ENCODE measurements around the gene RBP4.

Gene RBP4

DNA sequence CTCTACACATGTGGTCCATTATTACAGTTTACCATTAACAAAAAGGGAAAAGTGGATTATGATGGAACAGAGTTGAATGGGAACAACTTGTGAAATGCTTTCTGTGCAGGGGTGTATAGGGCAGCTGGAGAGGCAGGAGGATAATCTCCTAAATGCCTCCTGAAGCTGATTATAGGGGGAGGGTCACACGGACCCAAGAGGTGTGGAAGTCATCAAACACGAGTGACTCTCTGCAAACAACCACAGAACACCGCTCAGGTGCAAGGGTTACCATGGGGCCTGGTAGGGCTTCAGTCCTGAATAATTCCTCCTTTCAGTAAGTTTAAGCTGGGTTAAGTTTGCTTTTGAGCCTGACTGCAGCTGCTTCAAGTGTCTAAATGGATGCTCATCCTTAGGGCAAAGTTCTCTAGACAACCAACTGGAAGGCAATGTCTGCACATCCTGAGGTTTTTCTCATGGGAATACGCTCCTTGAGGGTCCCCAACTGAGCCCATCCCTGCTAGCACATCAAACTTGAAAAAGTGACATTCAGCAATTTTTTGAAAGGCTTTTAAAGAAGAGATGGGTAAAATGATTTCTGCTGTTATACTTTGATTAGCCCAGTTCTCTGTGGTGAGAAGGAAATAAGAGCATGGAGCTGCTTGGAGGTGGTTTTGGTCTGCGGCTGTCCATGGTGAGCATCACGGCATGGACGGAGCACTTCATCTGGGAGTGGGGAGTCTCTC is 13.2 kb upstream of the RBP4 start:
- DNase-seq (ENCODE audit: insufficient read length, low spot score) (no peak), FAIRE-seq (no peak)
- no peak for TF ChIP-seq TAF1 (IDR thresholded peaks at IDR 0.05; ENCODE audit: low read depth, low read length)
- no peak for TF ChIP-seq PAX5 (IDR thresholded peaks at IDR 0.05; ENCODE audit: insufficient read depth, low read length, severe bottlenecking)
- no peak for TF ChIP-seq POU2F2 (IDR thresholded peaks at IDR 0.05; ENCODE audit: low read depth, low read length)
- TF ChIP-seq SPI1 (IDR thresholded peaks at IDR 0.05; ENCODE audit: low read depth, low read length) = no peak
- no peak for TF ChIP-seq POLR2AphosphoS5 (IDR thresholded peaks at IDR 0.05; ENCODE audit: low read depth, low read length)
- no peak for TF ChIP-seq POLR2A (IDR thresholded peaks at IDR 0.05; ENCODE audit: low read depth, low read length)

DNA sequence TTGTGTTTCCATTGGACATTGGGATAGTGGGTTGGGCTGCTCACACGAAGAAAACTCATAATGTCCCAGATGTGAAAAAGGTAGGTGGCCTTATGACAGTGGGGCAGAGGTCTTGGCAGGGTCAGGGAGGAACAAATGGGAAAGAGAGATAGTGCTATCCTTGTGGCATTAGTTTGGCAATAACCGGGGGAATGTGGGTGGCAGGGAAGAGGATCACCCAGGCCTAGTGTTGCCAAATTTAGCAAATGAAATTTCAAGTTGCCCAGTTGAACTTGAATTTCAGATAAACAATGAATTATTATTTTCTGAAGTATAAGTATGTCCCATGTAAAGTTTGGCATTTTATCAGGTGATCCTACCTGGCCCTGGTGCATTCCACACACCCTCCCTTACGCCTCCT is 12.1 kb upstream of the RBP4 start:
- no peak for TF ChIP-seq POLR2A (IDR thresholded peaks at IDR 0.05; ENCODE audit: low read depth, low read length)
- no peak for TF ChIP-seq PAX5 (IDR thresholded peaks at IDR 0.05; ENCODE audit: insufficient read depth, low read length, severe bottlenecking)
- TF ChIP-seq POLR2AphosphoS5 (IDR thresholded peaks at IDR 0.05; ENCODE audit: low read depth, low read length) = no peak
- no peak for TF ChIP-seq SPI1 (IDR thresholded peaks at IDR 0.05; ENCODE audit: low read depth, low read length)
- TF ChIP-seq TAF1 (IDR thresholded peaks at IDR 0.05; ENCODE audit: low read depth, low read length) = no peak
- TF ChIP-seq POU2F2 (IDR thresholded peaks at IDR 0.05; ENCODE audit: low read depth, low read length) = no peak
- FAIRE-seq (no peak), DNase-seq (ENCODE audit: insufficient read length, low spot score) (no peak)

- no peak for DNase-seq (ENCODE audit: insufficient read length, low spot score)
- no peak for FAIRE-seq
- no peak for TF ChIP-seq TAF1 (IDR thresholded peaks at IDR 0.05; ENCODE audit: low read depth, low read length)
- TF ChIP-seq POLR2A (IDR thresholded peaks at IDR 0.05; ENCODE audit: low read depth, low read length) = no peak
- TF ChIP-seq POU2F2 (IDR thresholded peaks at IDR 0.05; ENCODE audit: low read depth, low read length) = no peak
- TF ChIP-seq PAX5 (IDR thresholded peaks at IDR 0.05; ENCODE audit: insufficient read depth, low read length, severe bottlenecking) = no peak
- TF ChIP-seq SPI1 (IDR thresholded peaks at IDR 0.05; ENCODE audit: low read depth, low read length) = no peak
Observed at GRCh38 chr10:93612311-93612710, 11.3 kb upstream of the RBP4 start, which contains the start of gene PDE6C. TSS of gene PDE6C (plus strand) at chr10:93612537. CDS start at chr10:93612726, 189 bp downstream.

DNA sequence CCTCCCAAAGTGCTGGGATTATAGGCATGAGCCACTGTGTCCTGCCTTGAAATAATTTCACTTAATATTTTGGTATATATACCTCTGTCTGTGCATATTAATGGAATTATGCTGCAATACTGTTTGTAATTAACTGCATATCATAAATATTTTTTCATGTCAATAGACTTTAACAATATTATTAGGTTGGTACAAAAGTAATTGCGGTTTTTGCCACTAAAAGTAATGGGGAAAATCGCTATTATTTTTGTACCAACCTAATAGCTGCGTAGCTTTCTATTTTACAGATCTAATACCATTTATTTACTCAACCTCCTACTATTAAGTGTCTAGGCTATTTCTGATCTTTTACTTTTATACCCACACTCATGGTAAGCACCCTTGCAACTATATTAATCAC is 7.4 kb upstream of the RBP4 start:
- FAIRE-seq = no peak
- TF ChIP-seq POLR2AphosphoS5 (IDR thresholded peaks at IDR 0.05; ENCODE audit: low read depth, low read length) (no peak), SPI1 (IDR thresholded peaks at IDR 0.05; ENCODE audit: low read depth, low read length) (no peak), POLR2A (IDR thresholded peaks at IDR 0.05; ENCODE audit: low read depth, low read length) (no peak), POU2F2 (IDR thresholded peaks at IDR 0.05; ENCODE audit: low read depth, low read length) (no peak), TAF1 (IDR thresholded peaks at IDR 0.05; ENCODE audit: low read depth, low read length) (no peak), PAX5 (IDR thresholded peaks at IDR 0.05; ENCODE audit: insufficient read depth, low read length, severe bottlenecking) (no peak)

GRCh38 chr10:93604146-93604545 is 3.1 kb upstream of the RBP4 start:
- DNase-seq (ENCODE audit: insufficient read length, low spot score) = no peak
- TF ChIP-seq TAF1 (IDR thresholded peaks at IDR 0.05; ENCODE audit: low read depth, low read length) (no peak), PAX5 (IDR thresholded peaks at IDR 0.05; ENCODE audit: insufficient read depth, low read length, severe bottlenecking) (no peak), POLR2A (IDR thresholded peaks at IDR 0.05; ENCODE audit: low read depth, low read length) (no peak), POLR2AphosphoS5 (IDR thresholded peaks at IDR 0.05; ENCODE audit: low read depth, low read length) (no peak), POU2F2 (IDR thresholded peaks at IDR 0.05; ENCODE audit: low read depth, low read length) (no peak), SPI1 (IDR thresholded peaks at IDR 0.05; ENCODE audit: low read depth, low read length) (no peak)
- FAIRE-seq = no peak

More for the DNA sequence above, 7.4 kb upstream of the RBP4 start:
- DNase-seq (ENCODE audit: insufficient read length, low spot score) = no peak

- DNase-seq (ENCODE audit: insufficient read length, low spot score) = no peak
- FAIRE-seq = no peak
- no peak for TF ChIP-seq SPI1 (IDR thresholded peaks at IDR 0.05; ENCODE audit: low read depth, low read length)
- no peak for TF ChIP-seq POU2F2 (IDR thresholded peaks at IDR 0.05; ENCODE audit: low read depth, low read length)
- TF ChIP-seq PAX5 (IDR thresholded peaks at IDR 0.05; ENCODE audit: insufficient read depth, low read length, severe bottlenecking) = no peak
- no peak for TF ChIP-seq POLR2AphosphoS5 (IDR thresholded peaks at IDR 0.05; ENCODE audit: low read depth, low read length)
- TF ChIP-seq TAF1 (IDR thresholded peaks at IDR 0.05; ENCODE audit: low read depth, low read length) = no peak
- TF ChIP-seq POLR2A (IDR thresholded peaks at IDR 0.05; ENCODE audit: low read depth, low read length) = no peak
Observed at GRCh38 chr10:93603023-93603422, 2.0 kb upstream of the RBP4 start.

- DNase-seq (ENCODE audit: insufficient read length, low spot score) (no peak), FAIRE-seq (no peak)
- TF ChIP-seq POU2F2 (IDR thresholded peaks at IDR 0.05; ENCODE audit: low read depth, low read length) (no peak), TAF1 (IDR thresholded peaks at IDR 0.05; ENCODE audit: low read depth, low read length) (no peak), PAX5 (IDR thresholded peaks at IDR 0.05; ENCODE audit: insufficient read depth, low read length, severe bottlenecking) (no peak), POLR2A (IDR thresholded peaks at IDR 0.05; ENCODE audit: low read depth, low read length) (no peak), SPI1 (IDR thresholded peaks at IDR 0.05; ENCODE audit: low read depth, low read length) (no peak), POLR2AphosphoS5 (IDR thresholded peaks at IDR 0.05; ENCODE audit: low read depth, low read length) (no peak)
Observed at GRCh38 chr10:93601774-93602162, 733 bp upstream of the RBP4 start.

- no peak for FAIRE-seq
- DNase-seq (ENCODE audit: insufficient read length, low spot score) = no peak
- TF ChIP-seq POU2F2 (IDR thresholded peaks at IDR 0.05; ENCODE audit: low read depth, low read length) (no peak), TAF1 (IDR thresholded peaks at IDR 0.05; ENCODE audit: low read depth, low read length) (no peak), POLR2AphosphoS5 (IDR thresholded peaks at IDR 0.05; ENCODE audit: low read depth, low read length) (no peak), PAX5 (IDR thresholded peaks at IDR 0.05; ENCODE audit: insufficient read depth, low read length, severe bottlenecking) (no peak), POLR2A (IDR thresholded peaks at IDR 0.05; ENCODE audit: low read depth, low read length) (no peak), SPI1 (IDR thresholded peaks at IDR 0.05; ENCODE audit: low read depth, low read length) (no peak)
Observed at GRCh38 chr10:93600446-93601145, 439 bp downstream of the RBP4 start.

- no peak for DNase-seq (ENCODE audit: insufficient read length, low spot score)
- no peak for FAIRE-seq
- TF ChIP-seq POU2F2 (IDR thresholded peaks at IDR 0.05; ENCODE audit: low read depth, low read length) (no peak), POLR2A (IDR thresholded peaks at IDR 0.05; ENCODE audit: low read depth, low read length) (no peak), PAX5 (IDR thresholded peaks at IDR 0.05; ENCODE audit: insufficient read depth, low read length, severe bottlenecking) (no peak)
Observed at GRCh38 chr10:93599778-93600177, 1.3 kb downstream of the RBP4 start.
